Measurements from ENCODE around the gene FOXK1.

FOXK1 gene

DNA sequence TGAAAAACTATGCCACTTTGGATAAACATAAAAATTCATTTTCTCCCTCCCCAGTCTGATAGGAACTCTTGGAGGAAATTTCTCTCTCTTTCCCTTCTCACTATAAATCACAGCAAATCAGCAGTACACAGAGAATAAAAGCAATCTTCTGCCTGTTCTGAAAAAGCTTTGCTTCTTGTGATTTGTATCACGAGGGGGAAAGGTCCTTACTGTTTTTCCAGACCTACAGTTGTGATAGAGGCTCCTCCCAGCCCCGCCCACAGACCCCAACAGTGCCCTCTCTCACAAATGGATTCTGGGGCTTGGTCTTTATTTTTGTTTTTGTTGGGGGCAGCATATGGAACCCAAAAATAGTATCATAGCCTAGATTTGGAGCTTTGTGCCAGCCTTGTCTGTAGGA lies 12.2 kb downstream of the FOXK1 start:
- no peaks in the 10 kb centered on the region for H3K4me1 ChIP-seq (ENCODE audit: control insufficient read depth, insufficient read depth, low read length)
- H3K36me3 ChIP-seq (ENCODE audit: control insufficient read depth, insufficient read depth, low read length), result no peaks in the 10 kb centered on the region
- no peak overlapping the region for H3K4me3 ChIP-seq (ENCODE audit: insufficient read depth, low read depth, low read length)
- 67 to 73% methylated on average over 1 to 2 of the region's 2 CpGs for WGBS, 2 experiments
- H3K9me3 ChIP-seq (ENCODE audit: control insufficient read depth, low read length), result no peaks in the 10 kb centered on the region
- H3K27me3 ChIP-seq (ENCODE audit: control insufficient read depth, insufficient read depth, low read length, poor library complexity, severe bottlenecking), result no peaks in the 10 kb centered on the region
- H3K27ac ChIP-seq (ENCODE audit: insufficient read depth, low read depth, low read length, poor library complexity, severe bottlenecking), result no peak overlapping the region

DNA sequence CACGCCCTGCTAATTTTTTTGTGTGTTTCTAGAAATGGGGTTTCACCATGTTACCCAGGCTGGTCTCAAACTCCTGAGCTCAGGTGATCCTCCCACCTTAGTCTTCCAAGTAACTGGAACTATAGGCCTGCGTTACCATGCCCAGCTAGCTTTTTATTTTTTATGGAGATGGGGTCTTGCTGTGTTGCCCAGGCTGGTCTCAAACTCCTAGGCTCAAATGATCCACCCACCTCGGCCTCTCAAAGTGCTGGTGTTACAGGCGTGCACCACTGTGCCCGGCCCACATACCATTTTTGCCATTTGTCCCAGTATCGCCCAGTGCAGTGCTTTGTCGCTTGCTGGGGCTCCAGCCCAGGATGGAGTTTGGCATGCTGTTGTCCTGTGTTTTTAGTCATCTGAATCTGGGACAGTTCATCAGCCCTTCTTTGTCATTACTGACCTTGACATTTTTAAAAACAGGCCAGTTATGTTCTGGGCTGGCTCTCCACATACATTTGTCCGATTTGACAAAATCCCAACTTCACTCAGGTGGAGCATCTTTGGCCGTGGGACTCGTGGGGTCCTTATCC lies 16.7 kb downstream of the FOXK1 start:
- Histone ChIP-seq H3K4me1 (ENCODE audit: control insufficient read depth, insufficient read depth, low read length) (peaks cover 3% of the 10 kb centered on the region), H3K9me3 (ENCODE audit: control insufficient read depth, low read length) (no peaks in the 10 kb centered on the region), H3K27me3 (ENCODE audit: control insufficient read depth, insufficient read depth, low read length, poor library complexity, severe bottlenecking) (peaks cover 13% of the 10 kb centered on the region), H3K4me3 (ENCODE audit: insufficient read depth, low read depth, low read length) (no peak overlapping the region), H3K36me3 (ENCODE audit: control insufficient read depth, insufficient read depth, low read length) (no peaks in the 10 kb centered on the region), H3K27ac (ENCODE audit: insufficient read depth, low read depth, low read length, poor library complexity, severe bottlenecking) (no peak overlapping the region)
- WGBS, 2 experiments, result 94 to 96% methylated on average over 10 of the region's 10 CpGs

DNA sequence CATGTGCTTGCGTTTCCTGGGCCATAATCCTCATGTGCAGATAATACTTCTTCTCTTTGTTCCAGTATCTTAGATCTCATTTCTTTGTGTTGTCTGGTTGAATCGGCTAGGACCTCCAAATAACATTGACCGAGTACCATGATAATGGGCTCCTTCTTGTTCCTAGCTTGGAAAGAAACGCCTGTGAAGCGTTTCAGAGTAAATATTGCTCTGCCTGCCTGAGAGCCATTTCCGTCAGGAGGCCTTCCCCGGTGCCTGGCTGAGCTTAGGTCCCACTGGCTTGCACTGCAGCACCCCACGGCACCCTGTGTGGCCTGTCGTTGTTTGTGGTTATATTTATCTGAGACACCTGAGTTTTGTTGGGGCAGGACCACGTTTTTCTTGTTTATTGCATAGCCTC lies 17.7 kb downstream of the FOXK1 start:
- H3K27me3 ChIP-seq (ENCODE audit: control insufficient read depth, insufficient read depth, low read length, poor library complexity, severe bottlenecking), result peaks cover 23% of the 10 kb centered on the region

DNA sequence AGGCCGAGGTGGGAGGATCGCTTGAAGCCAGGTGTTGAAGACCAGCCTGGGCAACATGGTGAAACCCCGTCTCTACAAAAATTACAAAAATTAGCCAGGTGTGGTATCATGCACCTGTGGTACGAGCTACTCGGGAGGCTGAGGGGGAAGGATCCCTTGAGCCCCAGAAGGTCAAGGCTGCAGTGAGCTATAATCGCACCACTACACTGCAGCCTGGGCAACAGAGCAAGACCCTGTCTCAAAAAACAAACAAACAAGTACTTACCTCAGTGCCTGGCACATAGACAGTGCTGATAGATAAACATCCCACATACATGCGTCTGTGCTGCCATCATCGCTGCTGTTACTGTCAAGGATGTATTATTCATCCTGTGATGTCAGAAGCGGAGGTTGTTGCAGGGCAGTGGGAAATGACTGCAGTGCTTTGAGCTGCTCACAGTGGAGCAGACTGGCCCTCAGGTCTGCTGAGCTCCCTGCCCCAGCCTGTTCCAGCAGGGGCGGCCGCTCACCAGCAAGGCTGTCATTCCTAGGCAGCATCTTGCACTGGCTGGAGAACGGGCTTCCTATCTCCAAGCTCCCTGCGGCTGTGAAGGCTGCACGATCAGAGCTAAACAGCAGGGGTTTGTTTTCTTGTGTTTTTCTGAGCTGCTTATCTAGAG lies 18.6 kb downstream of the FOXK1 start:
- WGBS, 2 experiments, result 64 to 65% methylated on average over 14 of the region's 14 CpGs
- Histone ChIP-seq H3K4me1 (ENCODE audit: control insufficient read depth, insufficient read depth, low read length) (peaks cover 3% of the 10 kb centered on the region), H3K27me3 (ENCODE audit: control insufficient read depth, insufficient read depth, low read length, poor library complexity, severe bottlenecking) (peaks cover 31% of the 10 kb centered on the region), H3K27ac (ENCODE audit: insufficient read depth, low read depth, low read length, poor library complexity, severe bottlenecking) (no peak overlapping the region), H3K9me3 (ENCODE audit: control insufficient read depth, low read length) (no peaks in the 10 kb centered on the region), H3K36me3 (ENCODE audit: control insufficient read depth, insufficient read depth, low read length) (no peaks in the 10 kb centered on the region), H3K4me3 (ENCODE audit: insufficient read depth, low read depth, low read length) (no peak overlapping the region)

More for the DNA sequence above, 17.7 kb downstream of the FOXK1 start:
- Histone ChIP-seq H3K4me1 (ENCODE audit: control insufficient read depth, insufficient read depth, low read length) (peaks cover 3% of the 10 kb centered on the region), H3K9me3 (ENCODE audit: control insufficient read depth, low read length) (no peaks in the 10 kb centered on the region), H3K36me3 (ENCODE audit: control insufficient read depth, insufficient read depth, low read length) (no peaks in the 10 kb centered on the region), H3K4me3 (ENCODE audit: insufficient read depth, low read depth, low read length) (no peak overlapping the region), H3K27ac (ENCODE audit: insufficient read depth, low read depth, low read length, poor library complexity, severe bottlenecking) (no peak overlapping the region)
- WGBS, 2 experiments, result 92 to 94% methylated on average over 10 of the region's 10 CpGs

DNA sequence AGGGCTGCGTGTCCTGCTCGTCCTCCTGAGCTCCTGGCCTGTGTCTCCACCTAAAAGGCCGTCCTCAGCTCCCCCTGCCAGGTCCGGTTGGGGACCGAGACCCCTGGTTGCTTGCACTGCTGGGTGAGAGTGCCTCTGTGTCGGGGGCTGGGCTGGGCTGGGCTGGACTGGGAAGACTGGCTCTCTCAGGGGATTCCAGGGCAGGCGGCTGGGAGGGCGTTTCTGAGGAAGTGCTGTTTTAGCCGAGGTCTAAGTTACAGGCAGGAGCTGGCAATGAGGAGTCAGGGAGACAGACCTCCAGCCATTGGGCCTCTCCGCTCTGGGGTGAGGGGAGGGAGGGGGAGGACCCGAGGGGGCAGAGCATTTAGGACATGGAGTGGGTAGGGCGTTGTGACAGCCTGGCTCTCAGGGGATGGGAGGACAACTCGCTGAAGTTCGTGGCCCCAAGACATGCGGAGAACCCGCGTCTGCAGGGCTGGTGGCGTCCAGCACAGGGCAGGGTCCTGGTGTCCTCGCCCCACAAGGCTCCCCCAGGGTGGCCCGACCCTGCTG lies 20.9 kb downstream of the FOXK1 start:
- peaks cover 10% of the 10 kb centered on the region for H3K4me1 ChIP-seq (ENCODE audit: control insufficient read depth, insufficient read depth, low read length)
- H3K27ac ChIP-seq (ENCODE audit: insufficient read depth, low read depth, low read length, poor library complexity, severe bottlenecking), result no peak overlapping the region
- H3K9me3 ChIP-seq (ENCODE audit: control insufficient read depth, low read length), result no peaks in the 10 kb centered on the region
- H3K36me3 ChIP-seq (ENCODE audit: control insufficient read depth, insufficient read depth, low read length), result no peaks in the 10 kb centered on the region
- peaks cover 38% of the 10 kb centered on the region for H3K27me3 ChIP-seq (ENCODE audit: control insufficient read depth, insufficient read depth, low read length, poor library complexity, severe bottlenecking)
- WGBS, 2 experiments, result 57 to 60% methylated on average over 20 of the region's 20 CpGs
- H3K4me3 ChIP-seq (ENCODE audit: insufficient read depth, low read depth, low read length), result no peak overlapping the region

DNA sequence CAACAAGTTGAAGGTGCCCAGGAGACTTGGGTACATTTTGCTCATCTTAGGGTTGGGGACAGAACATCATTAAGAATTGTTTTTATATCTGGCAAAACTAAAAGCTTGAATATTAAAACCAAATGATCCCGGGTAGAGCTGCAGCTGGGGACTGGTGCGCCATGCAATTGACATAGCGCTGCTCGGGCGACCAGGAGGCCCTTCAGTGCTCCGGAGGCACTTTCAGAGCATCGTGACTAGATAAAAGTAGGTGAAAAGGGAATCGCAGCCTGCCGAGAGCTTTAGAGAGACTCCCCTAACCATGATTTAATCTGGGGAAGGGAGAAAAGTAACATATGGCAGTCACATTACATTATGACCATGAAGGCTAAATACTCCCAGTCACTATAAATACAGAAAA lies 21.4 kb downstream of the FOXK1 start:
- H3K27me3 ChIP-seq (ENCODE audit: control insufficient read depth, insufficient read depth, low read length, poor library complexity, severe bottlenecking), result peaks cover 41% of the 10 kb centered on the region
- no peak overlapping the region for H3K4me3 ChIP-seq (ENCODE audit: insufficient read depth, low read depth, low read length)
- peaks cover 15% of the 10 kb centered on the region for H3K4me1 ChIP-seq (ENCODE audit: control insufficient read depth, insufficient read depth, low read length)
- 92 to 95% methylated on average over 9 of the region's 9 CpGs for WGBS, 2 experiments
- no peaks in the 10 kb centered on the region for H3K9me3 ChIP-seq (ENCODE audit: control insufficient read depth, low read length)
- H3K27ac ChIP-seq (ENCODE audit: insufficient read depth, low read depth, low read length, poor library complexity, severe bottlenecking), result no peak overlapping the region
- no peaks in the 10 kb centered on the region for H3K36me3 ChIP-seq (ENCODE audit: control insufficient read depth, insufficient read depth, low read length)

DNA sequence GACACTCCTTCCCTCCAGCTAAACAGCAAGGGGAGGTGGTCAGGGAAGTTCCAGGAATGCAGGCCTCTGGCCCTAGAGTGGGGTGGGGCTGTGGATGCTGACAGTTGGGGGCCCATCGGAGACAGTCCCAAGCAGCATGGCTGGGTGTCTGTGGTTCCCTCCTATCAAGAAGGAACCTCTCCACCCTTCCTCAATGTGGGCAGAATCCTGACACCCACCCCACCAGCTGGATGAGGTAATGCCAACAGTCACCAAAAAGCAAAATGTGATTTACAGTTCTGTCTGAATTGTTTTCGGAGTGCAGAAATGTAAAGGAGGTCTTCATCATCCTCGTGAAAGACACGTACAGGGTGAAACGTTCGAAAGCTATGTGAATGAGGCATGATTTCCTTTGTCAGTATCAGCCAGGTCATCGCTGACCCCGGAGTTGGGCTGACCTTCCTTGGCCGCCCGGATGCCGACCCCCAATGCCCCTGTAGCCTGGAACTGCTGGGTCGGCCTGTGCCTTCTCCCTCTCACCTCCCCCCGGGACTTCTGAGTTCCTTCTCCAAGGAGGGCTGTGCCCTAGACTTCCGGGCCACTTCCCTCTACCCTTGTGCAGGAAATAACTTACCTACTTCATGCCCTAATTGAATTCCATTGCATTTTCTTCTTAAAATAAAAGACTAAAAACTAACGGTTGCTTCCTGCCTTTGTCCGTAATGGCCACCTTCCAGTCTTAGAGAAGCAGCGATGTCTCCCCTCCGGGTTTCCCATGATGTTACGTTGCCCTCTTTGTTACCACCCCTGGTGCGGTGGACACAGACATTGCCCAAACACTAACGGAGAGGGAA lies 24.5 kb downstream of the FOXK1 start:
- Histone ChIP-seq H3K4me1 (ENCODE audit: control insufficient read depth, insufficient read depth, low read length) (peaks cover 22% of the 10 kb centered on the region), H3K27ac (ENCODE audit: insufficient read depth, low read depth, low read length, poor library complexity, severe bottlenecking) (peak overlapping the region; percentile 64), H3K27me3 (ENCODE audit: control insufficient read depth, insufficient read depth, low read length, poor library complexity, severe bottlenecking) (peaks cover 69% of the 10 kb centered on the region), H3K9me3 (ENCODE audit: control insufficient read depth, low read length) (no peaks in the 10 kb centered on the region), H3K4me3 (ENCODE audit: insufficient read depth, low read depth, low read length) (peak overlapping the region; percentile 24), H3K36me3 (ENCODE audit: control insufficient read depth, insufficient read depth, low read length) (no peaks in the 10 kb centered on the region)
- 3 to 5% methylated on average over 21 of the region's 21 CpGs for WGBS, 2 experiments

DNA sequence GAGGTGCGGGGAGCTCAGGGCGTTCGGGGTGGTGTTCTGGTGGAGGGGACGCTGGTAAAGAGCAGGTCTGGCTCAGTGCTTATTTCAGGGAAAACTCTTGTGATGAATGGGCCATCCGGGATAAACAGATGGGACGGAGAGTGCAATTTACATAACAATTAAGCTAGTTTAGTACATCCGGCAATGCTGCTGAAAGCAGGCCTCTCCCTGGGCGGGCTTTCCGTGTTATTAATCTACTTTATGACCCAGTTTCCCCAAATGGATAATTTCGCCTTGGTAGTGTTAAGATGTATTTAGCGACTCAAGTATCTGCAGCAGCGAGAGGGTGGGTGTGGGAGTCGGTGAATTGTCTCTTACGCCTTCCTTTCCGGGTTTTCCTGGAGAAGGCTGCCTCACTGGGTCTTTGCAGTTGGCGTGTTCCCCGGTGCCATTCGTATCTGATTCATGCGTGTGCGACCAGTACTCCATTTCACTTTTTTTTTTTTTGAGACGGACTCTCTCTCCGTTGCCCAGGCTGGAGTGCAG lies 25.2 kb downstream of the FOXK1 start:
- Histone ChIP-seq H3K9me3 (ENCODE audit: control insufficient read depth, low read length) (no peaks in the 10 kb centered on the region), H3K36me3 (ENCODE audit: control insufficient read depth, insufficient read depth, low read length) (no peaks in the 10 kb centered on the region), H3K27ac (ENCODE audit: insufficient read depth, low read depth, low read length, poor library complexity, severe bottlenecking) (peak overlapping the region; percentile 64), H3K27me3 (ENCODE audit: control insufficient read depth, insufficient read depth, low read length, poor library complexity, severe bottlenecking) (peaks cover 69% of the 10 kb centered on the region), H3K4me3 (ENCODE audit: insufficient read depth, low read depth, low read length) (peak overlapping the region; percentile 24), H3K4me1 (ENCODE audit: control insufficient read depth, insufficient read depth, low read length) (peaks cover 22% of the 10 kb centered on the region)
- 1 to 2% methylated on average over 22 of the region's 22 CpGs for WGBS, 2 experiments

DNA sequence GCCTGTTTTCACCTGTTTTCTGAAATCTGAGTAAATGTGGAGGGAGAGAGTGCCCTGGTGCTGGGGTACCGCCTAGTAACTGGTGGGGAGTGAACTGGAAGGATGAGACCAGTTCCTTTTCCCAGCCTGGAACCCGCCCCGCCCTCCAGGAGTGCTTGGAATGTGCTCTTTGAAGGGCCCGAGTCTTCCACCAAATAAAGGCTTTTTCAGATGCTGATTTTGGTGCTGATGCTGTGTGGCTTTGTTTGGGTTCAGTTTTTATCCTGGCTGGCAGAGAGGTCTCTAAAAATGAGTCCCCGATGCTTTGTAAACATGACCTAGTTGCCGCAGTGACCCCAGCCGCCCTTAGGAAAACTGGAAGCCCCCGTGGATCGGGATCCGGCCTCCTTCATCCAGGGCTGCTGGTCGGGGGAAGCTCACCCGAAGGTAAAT lies 25.9 kb downstream of the FOXK1 start:
- Histone ChIP-seq H3K27me3 (ENCODE audit: control insufficient read depth, insufficient read depth, low read length, poor library complexity, severe bottlenecking) (peaks cover 62% of the 10 kb centered on the region), H3K27ac (ENCODE audit: insufficient read depth, low read depth, low read length, poor library complexity, severe bottlenecking) (no peak overlapping the region), H3K4me1 (ENCODE audit: control insufficient read depth, insufficient read depth, low read length) (peaks cover 22% of the 10 kb centered on the region), H3K36me3 (ENCODE audit: control insufficient read depth, insufficient read depth, low read length) (no peaks in the 10 kb centered on the region), H3K4me3 (ENCODE audit: insufficient read depth, low read depth, low read length) (no peak overlapping the region), H3K9me3 (ENCODE audit: control insufficient read depth, low read length) (no peaks in the 10 kb centered on the region)
- 1% methylated on average over 12 of the region's 12 CpGs for WGBS, 2 experiments

DNA sequence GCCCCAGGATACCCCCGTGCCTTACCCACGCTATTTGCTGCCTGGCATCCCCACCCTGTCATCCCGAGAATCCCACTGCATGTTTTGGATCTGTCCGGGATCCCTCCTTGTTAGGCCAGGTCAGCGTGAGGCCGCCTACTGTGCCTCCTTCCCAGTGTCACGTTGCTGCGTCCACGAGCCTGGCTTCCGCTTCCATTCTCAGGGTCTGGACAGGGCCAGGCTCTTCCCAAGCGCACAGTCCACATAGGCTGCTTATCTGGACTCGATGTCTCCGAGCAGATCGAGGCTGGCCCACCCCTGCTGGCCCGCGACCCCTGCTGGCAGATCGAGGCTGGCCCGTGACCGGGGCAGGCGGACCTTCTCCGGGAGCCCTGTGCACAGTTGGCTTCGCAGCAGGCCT lies 27.1 kb downstream of the FOXK1 start:
- no peak overlapping the region for H3K27ac ChIP-seq (ENCODE audit: insufficient read depth, low read depth, low read length, poor library complexity, severe bottlenecking)
- WGBS, 2 experiments, result 33 to 35% methylated on average over 22 of the region's 22 CpGs
- no peaks in the 10 kb centered on the region for H3K9me3 ChIP-seq (ENCODE audit: control insufficient read depth, low read length)
- H3K36me3 ChIP-seq (ENCODE audit: control insufficient read depth, insufficient read depth, low read length), result no peaks in the 10 kb centered on the region
- H3K4me3 ChIP-seq (ENCODE audit: insufficient read depth, low read depth, low read length), result no peak overlapping the region
- H3K4me1 ChIP-seq (ENCODE audit: control insufficient read depth, insufficient read depth, low read length), result peaks cover 22% of the 10 kb centered on the region
- H3K27me3 ChIP-seq (ENCODE audit: control insufficient read depth, insufficient read depth, low read length, poor library complexity, severe bottlenecking), result peaks cover 52% of the 10 kb centered on the region

All from ectodermal cell (in vitro differentiated cells).